CD14-positive monocyte (primary cell): ENCODE data around the gene UBAC1. TPM values are rescaled to one million over a fixed set of nuclear protein-coding genes. Genes with fewer than 3 reads are reported as not detected.

Experiments used
- DNase-seq, 3 donors: peaks; one replicate each; pipeline ENCODE4 v3.0.0-alpha.2; 2011 to 2022
- H2AFZ ChIP-seq: 2 replicates; pipeline ENCODE4 v1.6.0; 2012; ENCODE audit warnings: mild to moderate bottlenecking, low read depth, low read length, inconsistent platforms; ENCODE audit not compliant: insufficient read depth, poor library complexity, severe bottlenecking
- H3K27ac ChIP-seq, 2 donors: 1 replicate in 1 of 2; 2 replicates in 1 of 2; pipeline ENCODE4 v1.5.1; 2012 to 2013; ENCODE audit warnings: low read length in 2 of 2, control low read depth in 1 of 2, inconsistent platforms in 1 of 2, low read depth in 1 of 2, mild to moderate bottlenecking in 1 of 2
- H3K27me3 ChIP-seq, 2 donors: one replicate each; pipeline versions ENCODE4 v1.6.0 to v1.6.1; 2011 to 2013; ENCODE audit warnings: low read length in 2 of 2; ENCODE audit not compliant: control insufficient read depth in 2 of 2, insufficient read depth in 2 of 2
- H3K36me3 ChIP-seq, 2 donors: replicated peaks in 1 of 2; 1 replicate in 1 of 2; 2 replicates in 1 of 2; pipeline versions ENCODE4 v1.5.1 to v1.6.1; 2012 to 2013; ENCODE audit warnings: low read length in 2 of 2, control low read depth in 1 of 2, inconsistent platforms in 1 of 2, mild to moderate bottlenecking in 1 of 2; ENCODE audit not compliant: insufficient read depth in 2 of 2, control insufficient read depth in 1 of 2
- H3K4me1 ChIP-seq, 2 donors: 1 replicate in 1 of 2; 2 replicates in 1 of 2; pipeline versions ENCODE4 v1.5.1 to v1.6.1; 2012 to 2013; ENCODE audit warnings: low read length in 2 of 2, control low read depth in 1 of 2, inconsistent platforms in 1 of 2, mild to moderate bottlenecking in 1 of 2, moderate library complexity in 1 of 2; ENCODE audit not compliant: insufficient read depth in 2 of 2, control insufficient read depth in 1 of 2
- H3K4me2 ChIP-seq: replicated peaks from 2 replicates; pipeline ENCODE3; 2012; ENCODE audit warnings: low read length, moderate library complexity, mild to moderate bottlenecking; ENCODE audit not compliant: poor library complexity, severe bottlenecking; ENCODE audit errors: extremely low read depth
- H3K4me3 ChIP-seq, 3 experiments: fragments of 200-600 bp in 1 of 3; sonication (generic) in 1 of 3; replicated peaks in 1 of 3; 1 replicate in 2 of 3; 2 replicates in 1 of 3; pipeline ENCODE4 v1.5.1; 2011 to 2013; ENCODE audit warnings: low read length in 3 of 3, mild to moderate bottlenecking in 3 of 3, control low read depth in 2 of 3, low read depth in 2 of 3, inconsistent platforms in 1 of 3, moderate library complexity in 1 of 3
- H3K79me2 ChIP-seq: 2 replicates; pipeline ENCODE4 v1.6.0; 2012; ENCODE audit warnings: mild to moderate bottlenecking, control low read depth, inconsistent platforms, low read length, moderate library complexity; ENCODE audit not compliant: insufficient read depth
- H3K9ac ChIP-seq: 2 replicates; pipeline ENCODE4 v1.6.0; 2017; ENCODE audit warnings: low read length, mild to moderate bottlenecking; ENCODE audit not compliant: insufficient read depth, poor library complexity, severe bottlenecking
- H3K9me3 ChIP-seq, 2 donors: replicated peaks in 1 of 2; 1 replicate in 1 of 2; 2 replicates in 1 of 2; pipeline versions ENCODE4 v1.5.1 to v1.6.1; 2012 to 2013; ENCODE audit warnings: low read length in 2 of 2, control low read depth in 1 of 2; ENCODE audit not compliant: control insufficient read depth in 1 of 2, insufficient read depth in 1 of 2
- H4K20me1 ChIP-seq: 2 replicates; pipeline ENCODE4 v1.6.0; 2012; ENCODE audit warnings: mild to moderate bottlenecking, low read length, control low read depth, moderate library complexity; ENCODE audit not compliant: insufficient read depth
- H3K27ac Mint-ChIP-seq, 7 donors: one replicate each; pipeline ENCODE4 v1.8.0; 2020; ENCODE audit warnings: mild to moderate bottlenecking in 7 of 7, mixed read lengths in 7 of 7, moderate library complexity in 6 of 7, inconsistent platforms in 2 of 7
- H3K27me3 Mint-ChIP-seq, 3 donors: one replicate each; pipeline ENCODE4 v1.8.0; 2021 to 2022; ENCODE audit warnings: low read depth in 3 of 3, mild to moderate bottlenecking in 3 of 3, mixed read lengths in 3 of 3, moderate library complexity in 3 of 3, inconsistent platforms in 1 of 3
- H3K36me3 Mint-ChIP-seq, 2 donors: one replicate each; pipeline ENCODE4 v1.8.0; 2020; ENCODE audit warnings: mixed read lengths in 2 of 2, inconsistent platforms in 1 of 2, mild to moderate bottlenecking in 1 of 2
- H3K4me1 Mint-ChIP-seq: one replicate; pipeline ENCODE4 v1.8.0; 2020; ENCODE audit warnings: mild to moderate bottlenecking, mixed read lengths
- H3K4me3 Mint-ChIP-seq, 2 donors: one replicate each; pipeline ENCODE4 v1.8.0; 2020; ENCODE audit warnings: mild to moderate bottlenecking in 2 of 2, mixed read lengths in 2 of 2, moderate library complexity in 1 of 2
- H3K9me3 Mint-ChIP-seq, 7 donors: one replicate each; pipeline ENCODE4 v1.8.0; 2020 to 2022; ENCODE audit warnings: mixed read lengths in 7 of 7, mild to moderate bottlenecking in 6 of 7, moderate library complexity in 6 of 7, inconsistent platforms in 2 of 7
- CTCF ChIP-seq: fragments of 200-600 bp; IDR thresholded peaks from one replicate; pipeline ENCODE4 v1.8.0; 2022; ENCODE audit warnings: antibody characterized with exemption, mild to moderate bottlenecking
- WGBS: methylation state at CpG from one replicate; pipeline ENCODE4 v1.1.5; 2013; ENCODE audit warnings: missing lambda C conversion rate; ENCODE audit not compliant: insufficient coverage; 5-methylcytosine and 5-hydroxymethylcytosine counted together
- intact Hi-C, 2 donors: fragments of 100-400 bp; cut with micrococcal nuclease; formaldehyde crosslinking; loops; one replicate each; pipeline versions ENCODE4 v1.15.0 to v1.15.1; 2023
- polyA plus RNA-seq, 3 donors: library from polyadenylated mRNA; depleted of rRNA in 1 of 3; unstranded in 2 of 3; stranded (reverse) in 1 of 3; fragments of 300-500 nt in 2 of 3; fragments of >200 nt in 1 of 3; fragmentation: Illumina TruSeq in 2 of 3; gene quantifications; 1 replicate in 2 of 3; 2 replicates in 1 of 3; pipeline ENCODE4 v1.2.3, GENCODE V29; 2012 to 2021

Gene UBAC1
- polyA plus RNA-seq, 3 donors: 35.8 to 63.1 (median 52.5) TPM

GRCh38 chr9:136004712-136005111, 43.5 kb upstream of the UBAC1 start:
- intact Hi-C loops: no loop called here
- H3K27me3 Mint-ChIP-seq: peaks cover 0 to 4% (median 0%) of the 10 kb centered on the region in 3 donors
- peaks cover 60% of the 10 kb centered on the region for H4K20me1 ChIP-seq
- peaks cover 0 to 7% (median 0%) of the 10 kb centered on the region in 7 donors for H3K9me3 Mint-ChIP-seq
- peaks cover 0 to 4% of the 10 kb centered on the region in 2 donors for H3K4me1 ChIP-seq
- H3K27me3 ChIP-seq: no peaks in the 10 kb centered on the region
- H3K4me3 Mint-ChIP-seq: no peak overlapping the region
- TF ChIP-seq CTCF: no peak
- H3K36me3 Mint-ChIP-seq: peaks cover 17 to 27% of the 10 kb centered on the region in 2 donors
- no peak overlapping the region for H3K4me3 ChIP-seq
- no peaks in the 10 kb centered on the region for H3K9me3 ChIP-seq
- no peak overlapping the region for H3K4me2 ChIP-seq
- no peak overlapping the region for H3K9ac ChIP-seq
- no peak overlapping the region for H3K27ac Mint-ChIP-seq
- WGBS: 95% methylated on average over 10 of the region's 15 CpGs
- no peaks in the 10 kb centered on the region for H3K79me2 ChIP-seq
- H3K36me3 ChIP-seq: peaks cover 19 to 35% of the 10 kb centered on the region in 2 donors
- H3K27ac ChIP-seq: no peak overlapping the region
- H2AFZ ChIP-seq: no peak overlapping the region
- H3K4me1 Mint-ChIP-seq: peaks cover 6% of the 10 kb centered on the region
- no peak for DNase-seq

GRCh38 chr9:136004219-136004618, 43.0 kb upstream of the UBAC1 start:
- Histone ChIP-seq H3K9me3 (no peaks in the 10 kb centered on the region), H3K9ac (no peak overlapping the region), H3K79me2 (no peaks in the 10 kb centered on the region), H3K36me3 (peaks cover 14 to 30% of the 10 kb centered on the region in 2 donors), H3K27me3 (no peaks in the 10 kb centered on the region), H3K4me2 (no peak overlapping the region), H3K27ac (no peak overlapping the region), H3K4me3 (no peak overlapping the region), H2AFZ (no peak overlapping the region), H3K4me1 (peaks cover 0 to 4% of the 10 kb centered on the region in 2 donors), H4K20me1 (peaks cover 55% of the 10 kb centered on the region)
- peaks cover 0 to 4% (median 0%) of the 10 kb centered on the region in 3 donors for H3K27me3 Mint-ChIP-seq
- 80% methylated on average over 3 of the region's 9 CpGs for WGBS
- DNase-seq: no peak
- no peak overlapping the region for H3K27ac Mint-ChIP-seq
- H3K4me1 Mint-ChIP-seq: peaks cover 6% of the 10 kb centered on the region
- H3K9me3 Mint-ChIP-seq: peaks cover 0 to 7% (median 0%) of the 10 kb centered on the region in 7 donors
- TF ChIP-seq CTCF: no peak
- H3K4me3 Mint-ChIP-seq: no peak overlapping the region
- intact Hi-C loops: no loop called here
- H3K36me3 Mint-ChIP-seq: peaks cover 16 to 22% of the 10 kb centered on the region in 2 donors
